Naive thymus-derived CD4-positive, alpha-beta T cell (primary cell): ENCODE measurements around the gene PGA5. TPM values are rescaled to one million over a fixed set of nuclear protein-coding genes. Genes with fewer than 3 reads are reported as not detected.
A peak's percentile ranks its signal among the peaks of the same experiment; 100 is the strongest.

Source experiments
- ATAC-seq: fragments of 150-1000 bp; cut with Tn5 transposase; 2 replicates; pipeline ENCODE4 v1.10.0; 2021; ENCODE audit warnings: mild to moderate bottlenecking, moderate library complexity
- CTCF ChIA-PET: fragments of 350-600 bp; sonication (Branson Sonifier 250); formaldehyde crosslinking; loops from one replicate; lab custom pipeline; 2021; ENCODE audit warnings: antibody characterized with exemption; lab: Charles Lee
- POLR2A ChIA-PET: fragments of 350-600 bp; sonication (Branson Sonifier 250); formaldehyde crosslinking; loops from one replicate; lab custom pipeline; 2021; ENCODE audit warnings: antibody characterized with exemption, inconsistent platforms; lab: Charles Lee
- DNase-seq, 9 donors: peaks; one replicate each; pipeline versions ENCODE4 v3.0.0 to v3.0.0-alpha.2; 2020 to 2022; ENCODE audit warnings: mixed read lengths in 1 of 9
- H3K27ac ChIP-seq: one replicate; pipeline ENCODE4 v1.7.0; 2013; ENCODE audit warnings: mild to moderate bottlenecking, low read depth, low read length, moderate library complexity
- H3K27me3 ChIP-seq, 2 donors: one replicate each; pipeline ENCODE4 v1.7.0; 2013; ENCODE audit warnings: low read length in 2 of 2, mild to moderate bottlenecking in 2 of 2, moderate library complexity in 2 of 2; ENCODE audit not compliant: control insufficient read depth in 2 of 2, insufficient read depth in 2 of 2
- H3K36me3 ChIP-seq, 3 experiments: 1 replicate in 2 of 3; 2 replicates in 1 of 3; pipeline ENCODE4 v1.7.0; 2013; ENCODE audit warnings: low read length in 3 of 3, mild to moderate bottlenecking in 3 of 3, moderate library complexity in 1 of 3; ENCODE audit not compliant: insufficient read depth in 3 of 3, control insufficient read depth in 2 of 3
- H3K4me1 ChIP-seq, 2 donors: one replicate each; pipeline ENCODE4 v1.7.0; 2013; ENCODE audit warnings: low read length in 2 of 2, mild to moderate bottlenecking in 2 of 2, moderate library complexity in 1 of 2; ENCODE audit not compliant: control insufficient read depth in 2 of 2, insufficient read depth in 2 of 2
- H3K4me3 ChIP-seq: 2 replicates; pipeline ENCODE4 v1.7.0; 2013; ENCODE audit warnings: mild to moderate bottlenecking, low read length
- H3K9me3 ChIP-seq, 3 experiments: 1 replicate in 2 of 3; 2 replicates in 1 of 3; pipeline ENCODE4 v1.7.0; 2013; ENCODE audit warnings: low read length in 3 of 3; ENCODE audit not compliant: control insufficient read depth in 2 of 3
- H3K27ac Mint-ChIP-seq, 9 donors: one replicate each; pipeline ENCODE4 v1.8.0; 2020 to 2022; ENCODE audit warnings: mixed read lengths in 9 of 9, mild to moderate bottlenecking in 8 of 9, moderate library complexity in 5 of 9, inconsistent platforms in 2 of 9
- H3K27me3 Mint-ChIP-seq, 5 donors: one replicate each; pipeline ENCODE4 v1.8.0; 2021 to 2022; ENCODE audit warnings: mixed read lengths in 5 of 5, mild to moderate bottlenecking in 1 of 5
- H3K36me3 Mint-ChIP-seq, 5 donors: one replicate each; pipeline ENCODE4 v1.8.0; 2020 to 2022; ENCODE audit warnings: mixed read lengths in 5 of 5, mild to moderate bottlenecking in 3 of 5, inconsistent platforms in 1 of 5
- H3K4me1 Mint-ChIP-seq, 7 donors: one replicate each; pipeline ENCODE4 v1.8.0; 2020 to 2022; ENCODE audit warnings: mixed read lengths in 7 of 7, mild to moderate bottlenecking in 3 of 7, inconsistent platforms in 1 of 7
- H3K4me3 Mint-ChIP-seq, 10 donors: one replicate each; pipeline ENCODE4 v1.8.0; 2020 to 2022; ENCODE audit warnings: mild to moderate bottlenecking in 10 of 10, mixed read lengths in 10 of 10, moderate library complexity in 6 of 10, inconsistent platforms in 2 of 10
- H3K9me3 Mint-ChIP-seq, 11 donors: one replicate each; pipeline ENCODE4 v1.8.0; 2020 to 2022; ENCODE audit warnings: mixed read lengths in 11 of 11, mild to moderate bottlenecking in 4 of 11, inconsistent platforms in 1 of 11, moderate library complexity in 1 of 11
- intact Hi-C, 2 donors: fragments of 100-400 bp; cut with micrococcal nuclease; formaldehyde crosslinking; loops; one replicate each; pipeline ENCODE4 v1.15.1; 2023
- polyA plus RNA-seq, 2 donors: library from polyadenylated mRNA; unstranded; fragments of 300-500 nt; fragmentation: Illumina TruSeq; gene quantifications; one replicate each; pipeline ENCODE4 v1.2.3, GENCODE V29; 2021
- total RNA-seq, 6 experiments: library from RNA in 5 of 6; stranded (reverse) in 5 of 6; gene quantifications; 1 replicate in 5 of 6; 2 replicates in 1 of 6; pipeline ENCODE4 v1.2.3 and lab custom pipeline; 2021 to 2026

The PGA5 gene
- total and polyA plus RNA-seq, 7 experiments from 2014 or later, result not detected

DNA sequence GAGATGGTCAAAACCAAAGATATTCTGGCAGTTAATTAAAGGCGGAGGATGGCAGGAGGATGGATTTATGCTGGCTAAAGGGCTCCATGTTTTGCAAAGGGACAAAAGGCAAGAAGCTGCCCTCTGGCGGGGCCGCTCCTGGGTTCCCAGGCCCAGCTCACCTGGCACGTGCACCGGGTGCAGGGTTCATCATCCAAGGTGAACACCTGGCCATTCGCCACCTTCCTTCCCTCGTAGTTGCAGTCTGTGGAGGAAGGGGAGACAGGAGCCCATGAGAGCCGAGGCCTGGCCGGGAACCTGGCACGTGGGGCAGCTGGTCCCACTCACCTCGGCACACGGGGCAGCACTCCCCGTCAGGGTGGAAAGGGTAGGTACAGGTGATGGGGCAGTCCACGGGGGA is 23.8 kb downstream of the PGA5 start:
- H3K27ac ChIP-seq, result no peak overlapping the region
- ChIA-PET POLR2A (no interaction called here), CTCF (no interaction called here)
- intact Hi-C loops, result no loop called here
- DNase-seq, result no peak
- Mint-ChIP-seq H3K4me1 (no peaks in the 10 kb centered on the region), H3K27me3 (no peaks in the 10 kb centered on the region), H3K4me3 (no peak overlapping the region), H3K36me3 (no peaks in the 10 kb centered on the region), H3K9me3 (no peaks in the 10 kb centered on the region), H3K27ac (no peak overlapping the region)
- H3K9me3 ChIP-seq, result no peaks in the 10 kb centered on the region
- no peaks in the 10 kb centered on the region for H3K4me1 ChIP-seq
- no peaks in the 10 kb centered on the region for H3K27me3 ChIP-seq
- H3K4me3 ChIP-seq, result no peak overlapping the region
- H3K36me3 ChIP-seq, result no peaks in the 10 kb centered on the region
- ATAC-seq, result no peak

GRCh38 chr11:61265357-61265756 is 24.4 kb downstream of the PGA5 start:
- no peaks in the 10 kb centered on the region for H3K9me3 Mint-ChIP-seq
- no peak overlapping the region for H3K4me3 Mint-ChIP-seq
- intact Hi-C loops, result no loop called here
- no peaks in the 10 kb centered on the region for H3K36me3 ChIP-seq
- H3K27me3 ChIP-seq, result no peaks in the 10 kb centered on the region
- DNase-seq (no peak), ATAC-seq (no peak)
- H3K27ac ChIP-seq, result no peak overlapping the region
- no peaks in the 10 kb centered on the region for H3K9me3 ChIP-seq
- ChIA-PET CTCF (no interaction called here), POLR2A (no interaction called here)
- no peak overlapping the region for H3K27ac Mint-ChIP-seq
- H3K4me3 ChIP-seq, result no peak overlapping the region
- no peaks in the 10 kb centered on the region for H3K36me3 Mint-ChIP-seq
- H3K4me1 ChIP-seq, result no peaks in the 10 kb centered on the region
- H3K27me3 Mint-ChIP-seq, result no peaks in the 10 kb centered on the region
- H3K4me1 Mint-ChIP-seq, result peaks cover 0 to 2% (median 0%) of the 10 kb centered on the region in 7 donors

DNA sequence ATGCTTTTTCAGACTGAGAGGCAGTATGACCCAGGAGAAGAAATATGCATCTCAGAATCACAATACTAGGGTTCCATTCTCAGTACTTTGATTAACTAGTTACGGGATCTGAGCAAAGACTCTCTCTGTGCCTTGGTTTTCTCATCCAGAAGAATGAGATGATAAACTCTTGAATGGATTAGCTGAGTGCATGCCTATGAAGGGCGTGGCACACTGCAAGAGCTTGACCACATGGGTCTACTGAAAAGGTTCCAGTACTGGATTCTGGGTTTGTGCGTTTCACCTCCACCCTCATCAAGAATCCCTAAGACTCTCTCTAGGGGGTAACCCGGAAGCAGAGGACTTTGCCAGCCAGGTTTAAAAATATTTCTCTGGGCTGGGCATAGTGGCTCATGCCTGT is 25.6 kb downstream of the PGA5 start:
- H3K27ac ChIP-seq, result no peak overlapping the region
- H3K9me3 Mint-ChIP-seq, result no peaks in the 10 kb centered on the region
- H3K4me3 Mint-ChIP-seq, result no peak overlapping the region

GRCh38 chr11:61267437-61267841 is 26.5 kb downstream of the PGA5 start:
- CTCF ChIA-PET, result no interaction called here
- Mint-ChIP-seq H3K4me3 (no peak overlapping the region), H3K27ac (no peak overlapping the region)

More for the DNA sequence above, 25.6 kb downstream of the PGA5 start:
- Histone ChIP-seq H3K4me1 (no peaks in the 10 kb centered on the region), H3K9me3 (no peaks in the 10 kb centered on the region), H3K4me3 (no peak overlapping the region), H3K36me3 (no peaks in the 10 kb centered on the region), H3K27me3 (no peaks in the 10 kb centered on the region)
- H3K4me1 Mint-ChIP-seq, result peaks cover 0 to 5% (median 0%) of the 10 kb centered on the region in 7 donors
- intact Hi-C loops, result no loop called here
- no peaks in the 10 kb centered on the region for H3K27me3 Mint-ChIP-seq
- ChIA-PET CTCF (no interaction called here), POLR2A (no interaction called here)
- no peak for ATAC-seq
- no peak for DNase-seq
- no peaks in the 10 kb centered on the region for H3K36me3 Mint-ChIP-seq
- no peak overlapping the region for H3K27ac Mint-ChIP-seq

GRCh38 chr11:61268588-61269250 is 27.7 kb downstream of the PGA5 start:
- Mint-ChIP-seq H3K36me3 (no peaks in the 10 kb centered on the region), H3K27me3 (no peaks in the 10 kb centered on the region), H3K4me3 (no peak overlapping the region), H3K27ac (no peak overlapping the region), H3K9me3 (no peaks in the 10 kb centered on the region), H3K4me1 (peaks cover 0 to 5% (median 0%) of the 10 kb centered on the region in 7 donors)
- Histone ChIP-seq H3K4me3 (no peak overlapping the region), H3K27ac (no peak overlapping the region), H3K27me3 (no peaks in the 10 kb centered on the region), H3K9me3 (no peaks in the 10 kb centered on the region), H3K4me1 (no peaks in the 10 kb centered on the region), H3K36me3 (no peaks in the 10 kb centered on the region)
- intact Hi-C loops, result no loop called here
- ChIA-PET CTCF (interaction anchor here (0.7 kb wide), 1 partner anchor 179 kb away, joined by 3 read pairs; no protein-coding TSS in a partner anchor), POLR2A (interaction anchor here (0.6 kb wide), 1 partner anchor 19 kb away, joined by 3 read pairs; no protein-coding TSS in a partner anchor)
- ATAC-seq (no peak), DNase-seq (no peak)

More at GRCh38 chr11:61267437-61267841, 26.5 kb downstream of the PGA5 start:
- no peaks in the 10 kb centered on the region for H3K9me3 ChIP-seq
- H3K4me3 ChIP-seq, result no peak overlapping the region
- no peaks in the 10 kb centered on the region for H3K27me3 ChIP-seq
- Mint-ChIP-seq H3K4me1 (peaks cover 0 to 5% (median 0%) of the 10 kb centered on the region in 7 donors), H3K9me3 (no peaks in the 10 kb centered on the region), H3K36me3 (no peaks in the 10 kb centered on the region), H3K27me3 (no peaks in the 10 kb centered on the region)
- ATAC-seq, result no peak
- intact Hi-C loops, result no loop called here
- no peak overlapping the region for H3K27ac ChIP-seq
- no peaks in the 10 kb centered on the region for H3K36me3 ChIP-seq
- no peaks in the 10 kb centered on the region for H3K4me1 ChIP-seq
- DNase-seq, result no peak
- POLR2A ChIA-PET, result no interaction called here

DNA sequence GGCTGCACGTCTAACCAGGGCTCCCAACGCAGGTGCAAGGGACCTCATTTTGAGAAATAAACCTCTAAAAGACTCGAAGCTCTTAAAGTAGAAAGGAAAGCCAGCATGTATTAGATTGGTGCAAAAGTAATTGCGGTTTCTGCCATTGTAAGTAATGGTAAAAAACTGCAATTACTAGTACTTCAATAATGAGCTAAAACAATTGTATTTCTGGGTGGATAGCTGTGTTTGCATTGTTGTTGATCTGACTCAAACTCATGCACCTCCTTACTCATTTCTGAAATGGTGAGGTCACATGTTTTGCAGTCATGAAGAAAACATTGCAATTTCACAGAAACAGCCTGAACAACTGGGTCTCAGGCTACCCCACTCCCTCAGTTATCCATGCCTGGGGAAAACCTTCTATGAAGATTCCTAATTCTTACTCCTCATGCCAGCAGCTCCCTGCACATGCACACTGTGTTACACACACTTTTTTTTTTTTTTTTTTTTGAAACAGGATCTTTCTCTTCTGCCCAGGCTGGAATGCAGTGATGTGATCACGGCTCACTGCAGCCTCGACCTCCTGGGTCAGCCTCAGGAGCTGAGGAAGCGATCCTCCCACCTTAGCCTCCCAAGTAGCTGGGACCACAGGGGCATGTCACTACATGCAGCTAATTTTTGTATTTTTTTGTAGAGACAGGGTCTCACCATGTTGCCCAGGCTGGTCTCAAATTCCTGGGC is 29.5 kb downstream of the PGA5 start:
- ChIA-PET POLR2A (no interaction called here), CTCF (interaction anchor here (0.6 kb wide), 2 partner anchors 100 to 1976 kb away, joined by 3 to 4 read pairs; no protein-coding TSS in a partner anchor)
- peaks cover 0 to 5% (median 0%) of the 10 kb centered on the region in 7 donors for H3K4me1 Mint-ChIP-seq

More for the DNA sequence above, 29.5 kb downstream of the PGA5 start:
- Histone ChIP-seq H3K9me3 (no peaks in the 10 kb centered on the region), H3K36me3 (no peaks in the 10 kb centered on the region), H3K4me3 (no peak overlapping the region), H3K4me1 (no peaks in the 10 kb centered on the region), H3K27me3 (no peaks in the 10 kb centered on the region), H3K27ac (no peak overlapping the region)
- DNase-seq, result no peak
- ATAC-seq, result no peak
- intact Hi-C loops, result no loop called here
- Mint-ChIP-seq H3K9me3 (no peaks in the 10 kb centered on the region), H3K27me3 (no peaks in the 10 kb centered on the region), H3K36me3 (no peaks in the 10 kb centered on the region), H3K4me3 (no peak overlapping the region), H3K27ac (peak overlapping the region in 1 of 9 donors; percentile 20)
